GM06990 (cell line): ENCODE results near the gene HDAC4.

Source experiments
- DNase-seq: peaks from one replicate; pipeline ENCODE4 v3.0.0-alpha.2; 2011; ENCODE audit not compliant: insufficient read length; ENCODE audit errors: extremely low read depth
- H3K27me3 ChIP-seq: replicated peaks from 2 replicates; pipeline ENCODE4 v1.6.0; 2011; ENCODE audit warnings: low read length; ENCODE audit not compliant: control insufficient read depth, insufficient read depth
- H3K36me3 ChIP-seq: 2 replicates; pipeline ENCODE4 v1.5.1; 2011; ENCODE audit warnings: low read length; ENCODE audit not compliant: control insufficient read depth, insufficient read depth
- H3K4me3 ChIP-seq: replicated peaks from 2 replicates; pipeline ENCODE4 v1.5.1; 2011; ENCODE audit warnings: low read depth, mild to moderate bottlenecking, control low read depth, low read length
- TF ChIP-seq, protein P1 (sequence below): IDR thresholded peaks from 2 replicates; pipeline ENCODE4 v1.5.1; 2011; ENCODE audit warnings: low read length, control low read depth, mild to moderate bottlenecking, inconsistent platforms; ENCODE audit not compliant: insufficient read depth, poor library complexity, severe bottlenecking

Gene HDAC4

DNA sequence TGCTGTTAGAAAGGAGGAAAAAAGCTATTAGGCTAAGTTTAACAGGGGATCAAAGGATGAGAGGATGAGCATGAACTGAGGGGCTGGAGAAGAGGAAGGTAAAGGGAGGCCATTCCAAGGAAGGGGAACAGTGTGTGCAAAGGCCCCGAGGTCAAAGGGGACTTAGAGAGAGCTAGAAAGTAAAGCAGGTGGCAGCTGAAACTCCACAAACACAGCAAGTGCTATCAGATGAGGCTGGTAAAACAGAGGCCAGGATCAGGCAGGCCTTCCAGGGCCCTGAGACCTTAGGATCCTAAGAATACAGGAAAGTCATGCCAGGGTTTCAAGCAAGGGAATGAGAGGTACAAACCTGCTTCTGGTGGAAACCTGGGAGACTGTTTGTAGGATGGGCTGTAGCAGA is 5.8 kb downstream of the HDAC4 start:
- TF ChIP-seq, protein P1, sequence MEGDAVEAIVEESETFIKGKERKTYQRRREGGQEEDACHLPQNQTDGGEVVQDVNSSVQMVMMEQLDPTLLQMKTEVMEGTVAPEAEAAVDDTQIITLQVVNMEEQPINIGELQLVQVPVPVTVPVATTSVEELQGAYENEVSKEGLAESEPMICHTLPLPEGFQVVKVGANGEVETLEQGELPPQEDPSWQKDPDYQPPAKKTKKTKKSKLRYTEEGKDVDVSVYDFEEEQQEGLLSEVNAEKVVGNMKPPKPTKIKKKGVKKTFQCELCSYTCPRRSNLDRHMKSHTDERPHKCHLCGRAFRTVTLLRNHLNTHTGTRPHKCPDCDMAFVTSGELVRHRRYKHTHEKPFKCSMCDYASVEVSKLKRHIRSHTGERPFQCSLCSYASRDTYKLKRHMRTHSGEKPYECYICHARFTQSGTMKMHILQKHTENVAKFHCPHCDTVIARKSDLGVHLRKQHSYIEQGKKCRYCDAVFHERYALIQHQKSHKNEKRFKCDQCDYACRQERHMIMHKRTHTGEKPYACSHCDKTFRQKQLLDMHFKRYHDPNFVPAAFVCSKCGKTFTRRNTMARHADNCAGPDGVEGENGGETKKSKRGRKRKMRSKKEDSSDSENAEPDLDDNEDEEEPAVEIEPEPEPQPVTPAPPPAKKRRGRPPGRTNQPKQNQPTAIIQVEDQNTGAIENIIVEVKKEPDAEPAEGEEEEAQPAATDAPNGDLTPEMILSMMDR = no peak
- no peak for DNase-seq
- Histone ChIP-seq H3K36me3 (no peaks in the 10 kb centered on the region), H3K4me3 (no peak overlapping the region), H3K27me3 (no peaks in the 10 kb centered on the region)

DNA sequence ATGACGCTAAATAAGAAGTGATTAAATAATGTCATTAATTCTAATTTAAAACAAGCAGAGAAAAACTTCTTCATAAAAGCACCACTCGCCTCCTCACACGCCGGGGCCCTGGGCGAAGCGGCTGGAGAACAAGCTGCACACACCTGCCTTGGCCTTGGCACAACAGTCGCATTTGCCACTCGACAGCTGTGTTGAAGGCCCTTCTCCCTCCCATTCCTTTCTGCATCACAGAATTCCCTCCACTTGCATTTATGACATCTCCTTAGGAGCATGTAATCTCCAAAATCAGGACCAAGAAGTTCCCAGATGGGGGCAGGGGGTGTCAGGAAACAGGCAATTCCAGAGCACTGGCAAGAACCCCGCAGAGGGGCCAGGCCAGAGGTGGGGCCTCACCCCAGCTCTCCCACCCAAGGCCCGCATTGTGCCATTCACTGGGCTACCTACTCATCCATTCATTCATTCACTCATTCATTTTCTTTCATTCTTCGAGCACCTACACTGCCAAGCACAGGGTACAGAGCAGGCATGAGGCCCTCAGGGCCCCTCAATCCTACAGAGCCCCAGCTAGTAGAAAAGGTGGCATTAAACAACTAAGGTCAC is 6.4 kb downstream of the HDAC4 start:
- H3K4me3 ChIP-seq = no peak overlapping the region
- H3K27me3 ChIP-seq = no peaks in the 10 kb centered on the region
- H3K36me3 ChIP-seq = no peaks in the 10 kb centered on the region
- DNase-seq = no peak
- TF ChIP-seq, protein P1 = no peak

DNA sequence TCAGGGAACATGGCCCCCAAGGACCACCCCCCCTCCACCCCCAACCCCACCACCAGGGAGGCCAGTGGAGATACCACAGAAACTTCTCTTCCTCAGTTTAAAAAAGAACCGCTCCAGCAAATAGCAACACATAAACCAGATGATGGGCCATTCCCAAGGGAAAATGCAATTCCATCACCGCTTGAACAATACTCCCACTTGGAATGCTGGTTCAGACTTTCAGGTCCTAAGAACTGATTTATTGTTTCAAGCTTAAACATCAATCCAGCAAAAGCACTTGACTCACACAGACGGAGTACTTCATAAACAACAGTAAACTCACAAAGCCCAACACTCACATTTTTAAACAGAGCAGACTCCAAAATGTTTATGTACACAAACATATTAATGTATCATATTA is 6.9 kb downstream of the HDAC4 start:
- Histone ChIP-seq H3K27me3 (no peaks in the 10 kb centered on the region), H3K36me3 (no peaks in the 10 kb centered on the region), H3K4me3 (no peak overlapping the region)
- TF ChIP-seq, protein P1 = no peak
- DNase-seq = no peak

DNA sequence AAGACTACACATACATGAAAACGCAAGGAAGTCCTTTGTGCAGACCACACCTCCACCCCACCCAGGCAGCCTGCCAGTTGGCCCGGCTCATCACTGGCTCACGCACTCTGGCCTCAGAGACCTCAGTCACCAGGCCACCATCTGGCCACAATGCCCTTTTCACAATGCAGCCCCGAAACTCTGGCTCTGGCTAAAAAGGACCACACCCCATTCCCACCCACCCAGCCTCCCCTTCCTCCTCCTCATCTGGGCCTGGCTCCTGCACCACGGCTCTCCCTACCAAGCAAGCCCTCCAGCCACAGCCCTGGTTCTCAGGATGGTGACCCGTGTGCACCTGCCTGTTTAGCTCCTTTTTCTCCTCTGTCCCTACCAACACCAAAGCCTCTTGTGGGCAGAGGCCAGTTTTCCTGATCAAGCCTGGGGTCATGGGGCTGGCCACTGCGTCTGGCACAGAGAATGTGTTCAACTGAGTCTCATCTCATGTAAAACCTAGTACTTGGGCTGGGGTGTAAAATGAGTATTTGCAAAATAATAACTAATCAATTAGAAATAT is 7.4 kb downstream of the HDAC4 start:
- no peaks in the 10 kb centered on the region for H3K36me3 ChIP-seq
- TF ChIP-seq, protein P1 = no peak
- H3K4me3 ChIP-seq = no peak overlapping the region
- no peak for DNase-seq
- no peaks in the 10 kb centered on the region for H3K27me3 ChIP-seq

DNA sequence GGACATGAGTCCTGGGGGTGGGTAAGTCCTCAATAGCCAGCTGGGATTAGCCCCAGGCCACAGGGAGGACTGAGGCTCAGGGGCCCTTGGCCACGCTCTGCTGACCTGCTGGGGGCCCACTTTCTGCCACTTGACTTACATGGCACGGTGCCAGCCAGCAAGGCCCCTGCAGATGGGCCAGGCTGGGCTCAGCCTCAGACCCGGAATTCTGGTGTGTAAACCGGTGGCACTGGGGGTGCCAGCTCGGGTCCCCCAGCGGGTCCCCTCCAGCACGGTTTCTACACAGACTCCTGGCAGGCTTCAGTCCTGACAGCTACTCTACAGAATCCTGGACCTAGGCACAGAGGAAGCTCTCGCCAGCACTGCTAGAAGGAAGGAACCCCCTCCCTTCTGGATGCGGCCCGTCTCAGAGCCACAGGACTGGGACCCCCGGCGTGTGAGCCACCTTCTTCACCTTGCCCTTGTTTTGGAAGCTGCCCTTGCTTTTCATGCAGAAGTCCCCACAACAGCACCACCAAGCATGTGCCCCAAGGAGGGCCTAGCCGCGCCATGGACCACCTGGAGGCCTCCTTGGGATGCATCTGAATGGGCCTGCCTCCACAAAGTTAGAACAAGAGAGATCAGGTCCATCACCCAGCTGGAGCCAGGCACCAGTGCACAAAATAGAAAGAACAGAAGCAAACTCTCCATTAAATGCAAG is 8.0 kb downstream of the HDAC4 start:
- Histone ChIP-seq H3K36me3 (no peaks in the 10 kb centered on the region), H3K4me3 (no peak overlapping the region), H3K27me3 (no peaks in the 10 kb centered on the region)

More for the DNA sequence above, 8.0 kb downstream of the HDAC4 start:
- DNase-seq = no peak
- TF ChIP-seq, protein P1 = no peak
